Heart right ventricle (tissue), 16 donors: ENCODE results near the gene UBP1. TPM values are rescaled to one million over a fixed set of nuclear protein-coding genes. Genes with fewer than 3 reads are reported as not detected.
"Not testable (repeated sequence)": the region's sequence is repeated elsewhere in the genome, so short reads cannot be mapped to it uniquely, and the experiment has no call there.

Experiments used
- ATAC-seq, 8 donors: fragments of 200-7000 bp; cut with Tn5 transposase; one replicate each; pipeline ENCODE4 v1.9.1; 2020; ENCODE audit warnings: mild to moderate bottlenecking in 8 of 8, moderate library complexity in 8 of 8, moderate number of reproducible peaks in 1 of 8
- DNase-seq, 2 donors: peaks; one replicate each; pipeline ENCODE4 v3.0.0-alpha.2; 2020
- H3K27ac ChIP-seq, 10 donors: fragments of 200-600 bp; sonication (generic) in 2 of 10; one replicate each; pipeline versions ENCODE4 v1.5.0 to v1.8.0; 2020 to 2022; ENCODE audit warnings: mild to moderate bottlenecking in 3 of 10
- H3K27me3 ChIP-seq, 7 donors: fragments of 200-600 bp; one replicate each; pipeline ENCODE4 v1.8.0; 2021 to 2022; ENCODE audit warnings: mild to moderate bottlenecking in 2 of 7
- H3K36me3 ChIP-seq, 9 donors: fragments of 200-600 bp; sonication (generic) in 1 of 9; one replicate each; pipeline versions ENCODE4 v1.5.0 to v1.8.0; 2020 to 2022; ENCODE audit warnings: mild to moderate bottlenecking in 2 of 9
- H3K4me1 ChIP-seq, 9 donors: fragments of 200-600 bp; sonication (generic) in 1 of 9; one replicate each; pipeline versions ENCODE4 v1.5.0 to v1.8.0; 2020 to 2022; ENCODE audit warnings: mild to moderate bottlenecking in 4 of 9
- H3K4me3 ChIP-seq, 10 donors: fragments of 200-600 bp; sonication (generic) in 2 of 10; one replicate each; pipeline versions ENCODE4 v1.5.0 to v1.8.0; 2020 to 2022; ENCODE audit warnings: mild to moderate bottlenecking in 7 of 10, moderate library complexity in 2 of 10
- H3K9me3 ChIP-seq, 11 donors: fragments of 200-600 bp in 10 of 11; sonication (generic) in 2 of 11; one replicate each; pipeline versions ENCODE4 v1.5.0 to v1.8.0; 2013 to 2022; ENCODE audit warnings: mild to moderate bottlenecking in 2 of 11, control low read depth in 1 of 11, moderate library complexity in 1 of 11
- CTCF ChIP-seq, 9 donors: fragments of 200-600 bp; sonication (generic) in 2 of 9; IDR thresholded peaks; one replicate each; pipeline versions ENCODE4 v1.5.0 to v1.8.0; 2021 to 2022; ENCODE audit warnings: antibody characterized with exemption in 9 of 9, mild to moderate bottlenecking in 5 of 9, moderate library complexity in 1 of 9
- WGBS, 2 donors: extraction: QIAGEN DNeasy Blood & Tissue Kit; methylation state at CpG; one replicate each; pipeline ENCODE4 v1.1.7; 2013; ENCODE audit warnings: inconsistent platforms in 1 of 2; 5-methylcytosine and 5-hydroxymethylcytosine counted together
- intact Hi-C, 10 donors: fragments of 100-400 bp; cut with DNase I; formaldehyde crosslinking; loops; one replicate each; pipeline versions ENCODE4 v1.11.1 to v1.14.2; 2022
- polyA plus RNA-seq, 2 donors: library from polyadenylated mRNA; stranded (reverse); fragments of 200-250 nt; gene quantifications; one replicate each; pipeline ENCODE4 v1.2.3, GENCODE V29; 2013
- total RNA-seq, 10 donors: library from RNA; stranded (reverse); fragmentation: NEBNext Ultra II Directional in 3 of 10; extraction: Animal tissue kit (Norgen Biotek cat#: 25700) in 3 of 10; gene quantifications; one replicate each; pipeline versions ENCODE4 v1.2.1 to v1.2.4, GENCODE V29; 2021 to 2023
- donor health status: Arrhythmogenic right ventricular cardiomyopathy.
- donor health status: ischemic (EF 13 %, LVEDD 7.1; RV severe dilation, severe dysfunction).
- donor health status: healthy with polysubstance abuse.
- donor health status: DM: no; HTN: yes; CAD: no.
- donor health status: DM: no; HTN: no; CAD: no.
- donor health status: ischemic (EF 25% LVEDD 6.9; RV normal size, moderate dysfunction).
- donor health status: ischemic (EF 25% LVEDD 5.7; RV mildly dilated, moderate dysfunction).
- donor health status: healthy.
- donor health status: DM: yes; HTN: yes; CAD: no.
- donor health status: Ischemic cardiomyopathy.
- donor health status: ischemic (EF 35%, LVEDD 5.7; RV mildly dilated, moderate dysfunction).
- donor health status: nonischemic (EF 11% LVEDD 7.7; RV severe dilation, severe dysfunction).
- donor health status: DM: yes; HTN: yes; CAD: no.
- donor health status: PGD.
- donor health status: ischemic (EF 29% LVEDD 5.4; RV normal size, mild dysfunction).
- donor health status: nonischemic (EF 23%, LVEDD 6.1; RV moderate dilation, normal function).

UBP1 gene
- total and polyA plus RNA-seq, 12 donors: 18.0 to 51.7 (median 40.0) TPM

GRCh38 chr3:33420966-33421365 lies 19.2 kb downstream of the UBP1 start:
- no peak for ATAC-seq
- peak in 1 of 9 donors; percentile 10 for TF ChIP-seq CTCF (IDR thresholded peaks at IDR 0.05)
- 95 to 100% methylated on average over 2 of the region's 2 CpGs for WGBS, 2 donors
- Histone ChIP-seq H3K4me1 (peaks cover 0 to 39% (median 12%) of the 10 kb centered on the region in 9 donors), H3K27ac (no peak overlapping the region), H3K27me3 (no peaks in the 10 kb centered on the region), H3K4me3 (no peak overlapping the region), H3K9me3 (no peaks in the 10 kb centered on the region), H3K36me3 (peaks cover 0 to 93% (median 15%) of the 10 kb centered on the region in 9 donors)
- no peak for DNase-seq
- intact Hi-C loops: no loop called here

- intact Hi-C loops: no loop called here
- H3K9me3 ChIP-seq: no peaks in the 10 kb centered on the region
- 88 to 98% methylated on average over 1 of the region's 1 CpG for WGBS, 2 donors
- H3K27me3 ChIP-seq: no peaks in the 10 kb centered on the region
- no peak overlapping the region for H3K4me3 ChIP-seq
- H3K4me1 ChIP-seq: peaks cover 0 to 31% (median 6%) of the 10 kb centered on the region in 9 donors
- H3K27ac ChIP-seq: peak overlapping the region in 1 of 10 donors; percentile 65
- ATAC-seq: no peak
- TF ChIP-seq CTCF (IDR thresholded peaks at IDR 0.05): no peak
- peaks cover 0 to 97% (median 12%) of the 10 kb centered on the region in 9 donors for H3K36me3 ChIP-seq
- no peak for DNase-seq
Observed at GRCh38 chr3:33419948-33420347, 20.3 kb downstream of the UBP1 start.

GRCh38 chr3:33417066-33417673 lies 23.0 kb downstream of the UBP1 start:
- intact Hi-C loops: no loop called here
- no peak for ATAC-seq
- Histone ChIP-seq H3K27ac (no peak overlapping the region), H3K27me3 (no peaks in the 10 kb centered on the region), H3K9me3 (no peaks in the 10 kb centered on the region), H3K4me1 (peaks cover 0 to 26% (median 0%) of the 10 kb centered on the region in 9 donors), H3K36me3 (peaks cover 0 to 97% (median 15%) of the 10 kb centered on the region in 9 donors), H3K4me3 (no peak overlapping the region)
- WGBS, 2 donors: 89 to 90% methylated on average over 3 of the region's 3 CpGs
- no peak for TF ChIP-seq CTCF (IDR thresholded peaks at IDR 0.05)
- no peak for DNase-seq

- intact Hi-C loops, H3K27ac ChIP-seq, ATAC-seq, H3K4me3 ChIP-seq, H3K9me3 ChIP-seq, H3K27me3 ChIP-seq, DNase-seq, H3K4me1 ChIP-seq: not testable (repeated sequence)
- H3K36me3 ChIP-seq: peaks cover 0 to 100% (median 59%) of the 10 kb centered on the region in 9 donors
- WGBS, 2 donors: 97 to 99% methylated on average over 3 of the region's 3 CpGs
Observed at GRCh38 chr3:33410816-33411215, 29.4 kb downstream of the UBP1 start.

GRCh38 chr3:33403756-33404155 lies 36.4 kb downstream of the UBP1 start:
- ATAC-seq (no peak), DNase-seq (no peak)
- H3K4me3 ChIP-seq: no peak overlapping the region
- intact Hi-C loops: no loop called here
- no peak for TF ChIP-seq CTCF (IDR thresholded peaks at IDR 0.05)
- no peaks in the 10 kb centered on the region for H3K9me3 ChIP-seq
- peaks cover 0 to 3% (median 0%) of the 10 kb centered on the region in 9 donors for H3K4me1 ChIP-seq
- peaks cover 0 to 100% (median 53%) of the 10 kb centered on the region in 9 donors for H3K36me3 ChIP-seq
- H3K27ac ChIP-seq: no peak overlapping the region
- no peaks in the 10 kb centered on the region for H3K27me3 ChIP-seq
- 95 to 97% methylated on average over 6 of the region's 6 CpGs for WGBS, 2 donors
